Retinal pigment epithelial cell (primary cell): ENCODE measurements around the gene EFCAB12.

ENCODE experiments used
- DNase-seq: peaks from one replicate; pipeline ENCODE4 v3.0.0-alpha.2; 2010; ENCODE audit warnings: low read depth
- H3K4me3 ChIP-seq: 2 replicates; pipeline ENCODE4 v1.5.1; 2011; ENCODE audit warnings: mild to moderate bottlenecking, low read length, control low read depth, moderate library complexity
- TF ChIP-seq, protein P1 (sequence below): conservative IDR thresholded peaks from 2 replicates; pipeline ENCODE4 v1.5.1; 2011; ENCODE audit warnings: low read depth, low read length, control low read depth, inconsistent platforms

EFCAB12 gene

GRCh38 chr3:129428376-129429079 lies at the start of gene EFCAB12:
EFCAB12 (minus strand) TSS chr3:129428636; CDS start chr3:129428488, 148 bp downstream.
- TF ChIP-seq, protein P1, sequence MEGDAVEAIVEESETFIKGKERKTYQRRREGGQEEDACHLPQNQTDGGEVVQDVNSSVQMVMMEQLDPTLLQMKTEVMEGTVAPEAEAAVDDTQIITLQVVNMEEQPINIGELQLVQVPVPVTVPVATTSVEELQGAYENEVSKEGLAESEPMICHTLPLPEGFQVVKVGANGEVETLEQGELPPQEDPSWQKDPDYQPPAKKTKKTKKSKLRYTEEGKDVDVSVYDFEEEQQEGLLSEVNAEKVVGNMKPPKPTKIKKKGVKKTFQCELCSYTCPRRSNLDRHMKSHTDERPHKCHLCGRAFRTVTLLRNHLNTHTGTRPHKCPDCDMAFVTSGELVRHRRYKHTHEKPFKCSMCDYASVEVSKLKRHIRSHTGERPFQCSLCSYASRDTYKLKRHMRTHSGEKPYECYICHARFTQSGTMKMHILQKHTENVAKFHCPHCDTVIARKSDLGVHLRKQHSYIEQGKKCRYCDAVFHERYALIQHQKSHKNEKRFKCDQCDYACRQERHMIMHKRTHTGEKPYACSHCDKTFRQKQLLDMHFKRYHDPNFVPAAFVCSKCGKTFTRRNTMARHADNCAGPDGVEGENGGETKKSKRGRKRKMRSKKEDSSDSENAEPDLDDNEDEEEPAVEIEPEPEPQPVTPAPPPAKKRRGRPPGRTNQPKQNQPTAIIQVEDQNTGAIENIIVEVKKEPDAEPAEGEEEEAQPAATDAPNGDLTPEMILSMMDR, result no peak
- peak within 1 kb of the TSS; percentile 74 for H3K4me3 ChIP-seq
- peak; percentile 59 for DNase-seq

DNA sequence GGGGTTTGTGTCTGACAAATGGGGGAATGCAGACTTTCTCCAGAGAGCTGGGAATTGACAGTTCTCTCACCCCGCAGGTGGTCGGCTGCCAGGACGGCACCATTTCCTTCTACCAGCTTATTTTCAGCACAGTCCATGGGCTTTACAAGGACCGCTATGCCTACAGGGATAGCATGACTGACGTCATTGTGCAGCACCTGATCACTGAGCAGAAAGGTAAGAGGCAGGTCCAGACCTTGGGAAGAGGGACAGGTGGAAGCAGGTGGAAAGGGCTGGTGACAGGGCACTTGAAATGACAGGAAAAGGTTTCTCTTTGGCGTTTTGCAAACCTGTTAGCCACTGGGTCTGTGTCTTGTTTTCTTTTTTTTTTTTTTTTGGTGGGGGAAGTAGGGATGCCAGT lies 48.1 kb upstream of the EFCAB12 start:
- H3K4me3 ChIP-seq, result no peak overlapping the region
- TF ChIP-seq, protein P1, result no peak
- no peak for DNase-seq

DNA sequence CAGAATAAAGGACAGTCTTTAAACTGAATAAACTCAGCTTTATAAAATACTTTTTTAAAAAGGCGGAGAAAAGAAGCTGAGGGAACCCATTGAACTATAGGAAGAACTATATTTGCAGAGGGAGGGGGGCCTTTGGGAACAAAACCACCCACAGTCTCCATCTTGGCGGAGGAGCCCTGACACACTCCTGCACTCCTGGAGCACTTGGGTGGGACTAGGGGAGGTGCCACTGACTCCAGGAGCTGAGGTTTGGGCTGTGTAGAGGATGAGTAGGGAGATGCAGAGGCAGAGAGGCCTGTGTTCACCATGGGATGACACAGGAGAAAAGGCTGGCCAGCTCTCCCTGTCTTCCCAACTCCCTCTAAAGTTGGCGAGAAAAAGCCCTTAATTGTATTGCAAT lies 47.4 kb upstream of the EFCAB12 start:
- H3K4me3 ChIP-seq, result no peak overlapping the region
- no peak for DNase-seq
- TF ChIP-seq, protein P1, result no peak

- no peak for DNase-seq
- TF ChIP-seq, protein P1, result no peak
- no peak overlapping the region for H3K4me3 ChIP-seq
Measured at GRCh38 chr3:129474984-129475804, 46.8 kb upstream of the EFCAB12 start.

GRCh38 chr3:129473769-129474152 lies 45.3 kb upstream of the EFCAB12 start:
- TF ChIP-seq, protein P1, result no peak
- DNase-seq, result no peak
- no peak overlapping the region for H3K4me3 ChIP-seq

GRCh38 chr3:129473067-129473768 lies 44.8 kb upstream of the EFCAB12 start:
- TF ChIP-seq, protein P1, result no peak
- DNase-seq, result no peak
- H3K4me3 ChIP-seq, result no peak overlapping the region
